ENCODE measurements around the gene SLC39A7. TPM values are rescaled to one million over a fixed set of nuclear protein-coding genes. Genes with fewer than 3 reads are reported as not detected.

The SLC39A7 gene
- total RNA-seq, 1 experiment from 2014 or later: 130 TPM

- no peak overlapping the region for H2AFZ ChIP-seq (ENCODE audit: low read depth, low read length, poor library complexity, severe bottlenecking)
- TF ChIP-seq FOSL1 (IDR thresholded peaks at IDR 0.05; ENCODE audit: low read depth): no peak
- no peak for TF ChIP-seq SP1 (IDR thresholded peaks at IDR 0.05; ENCODE audit: low read depth)
- TF ChIP-seq TCF7L2 (IDR thresholded peaks at IDR 0.05; ENCODE audit: borderline replicate concordance, extremely low read depth, insufficient read depth, insufficient read length): no peak
- TF ChIP-seq SRF (IDR thresholded peaks at IDR 0.05; ENCODE audit: low read depth): no peak
- no peak for TF ChIP-seq RAD21 (IDR thresholded peaks at IDR 0.05; ENCODE audit: low read depth)
- no peak for TF ChIP-seq CTCF (IDR thresholded peaks at IDR 0.05 in 2 of 3, conservative IDR thresholded peaks at IDR 0.05 in 1 of 3; ENCODE audit: borderline replicate concordance in 1 of 3, insufficient read depth in 1 of 3, low read depth in 2 of 3, low read length in 2 of 3)
- TF ChIP-seq SIN3A (IDR thresholded peaks at IDR 0.05; ENCODE audit: low read depth): no peak
- TF ChIP-seq YY1 (IDR thresholded peaks at IDR 0.05; ENCODE audit: extremely low read depth, insufficient replicate concordance, low read depth, low read length): no peak
- DNase-seq (ENCODE audit: low read depth, low spot score) (no peak), ATAC-seq (no peak)
- H3K79me2 ChIP-seq (ENCODE audit: insufficient read depth, low read length): no peaks in the 10 kb centered on the region
- CTCF ChIA-PET: no interaction called here
- H3K4me2 ChIP-seq (ENCODE audit: low read length): no peak overlapping the region
- peaks cover 9 to 14% of the 10 kb centered on the region in 2 experiments; a peak in 3 of 4 replicates for H3K36me3 ChIP-seq (ENCODE audit: control insufficient read depth in 1 of 2, insufficient read depth in 2 of 2, low read length in 2 of 2)
- H3K4me1 ChIP-seq (ENCODE audit: control insufficient read depth in 1 of 2, insufficient read depth in 2 of 2, low read length in 2 of 2): no peaks in the 10 kb centered on the region
- BruUV-seq (replicated peaks): no TSS peak
- H3K27ac ChIP-seq (ENCODE audit: low read depth, low read length): no peak overlapping the region
- no peaks in the 10 kb centered on the region for H3K9me2 ChIP-seq (ENCODE audit: insufficient read depth)
- POLR2A ChIA-PET: no interaction called here
- no peaks in the 10 kb centered on the region for H3K27me3 ChIP-seq (ENCODE audit: insufficient read depth, low read length)
- no peak overlapping the region for H3K9ac ChIP-seq (ENCODE audit: low read length)
- intact Hi-C loops (cut with micrococcal nuclease): no loop called here
- H4K20me1 ChIP-seq (ENCODE audit: insufficient read depth): no peaks in the 10 kb centered on the region
- H3K9me3 ChIP-seq (ENCODE audit: control insufficient read depth in 1 of 2, insufficient read depth in 1 of 2, low read depth in 1 of 2, low read length in 2 of 2): no peaks in the 10 kb centered on the region
- H3K4me3 ChIP-seq (replicated peaks in 1 of 2; ENCODE audit: low read depth in 1 of 2, low read length in 2 of 2): no peak overlapping the region
- RAD21 ChIA-PET (ENCODE audit: low non-redundant PET in 1 of 2, low total read pairs in 2 of 2, uncharacterized antibody in 2 of 2, unreplicated experiment in 2 of 2): interaction anchor here in 1 of 2 experiments (0.6 kb wide), 1 partner anchor 8 kb away, joined by 3 read pairs; no protein-coding TSS in a partner anchor
These were observed 10.1 kb upstream of the SLC39A7 start for GRCh38 chr6:33190504-33191107.
